IMR-90 (cell line): ENCODE results near the gene RUNX3. TPM values are rescaled to one million over a fixed set of nuclear protein-coding genes. Genes with fewer than 3 reads are reported as not detected.

Experiments
- ATAC-seq: fragments of 200-7000 bp; cut with Tn5 transposase; 2 replicates; pipeline ENCODE4 v1.9.1; 2020; ENCODE audit warnings: low read depth, mild to moderate bottlenecking, moderate library complexity
- BruUV-seq: library from RNA; stranded (reverse); fragments of 400-500 nt; replicated peaks from 2 replicates; lab custom pipeline; 2021; lab: Mats Ljungman, UMichigan
- CTCF ChIA-PET: fragments of 300-600 bp; formaldehyde crosslinking; extraction: SDS; loops from one replicate; lab custom pipeline; 2021; ENCODE audit warnings: antibody characterized with exemption; lab: Yijun Ruan, JAX
- POLR2A ChIA-PET: fragments of 300-600 bp; sonication (Branson Sonifier 250); formaldehyde crosslinking; loops from one replicate; lab custom pipeline; 2022; ENCODE audit warnings: antibody characterized with exemption; ENCODE audit not compliant: unreplicated experiment; lab: Charles Lee
- DNase-seq: peaks from one replicate; pipeline ENCODE4 v3.0.0; 2013
- H2AFZ ChIP-seq: replicated peaks from 2 replicates; pipeline ENCODE3; 2013; ENCODE audit warnings: low read length, mild to moderate bottlenecking; ENCODE audit not compliant: poor library complexity
- H2AK5ac ChIP-seq: 2 replicates; pipeline ENCODE4 v1.6.1; 2013; ENCODE audit warnings: low read depth, low read length, inconsistent platforms
- H2AK9ac ChIP-seq: replicated peaks from 2 replicates; pipeline ENCODE3; 2013; ENCODE audit warnings: mild to moderate bottlenecking, low read depth, low read length, moderate library complexity; ENCODE audit not compliant: poor library complexity
- H2BK120ac ChIP-seq: 2 replicates; pipeline ENCODE4 v1.6.1; 2013; ENCODE audit warnings: low read depth, low read length, inconsistent platforms
- H2BK15ac ChIP-seq: 3 replicates; pipeline ENCODE4 v1.6.1; 2013; ENCODE audit warnings: low read depth, low read length, inconsistent platforms
- H2BK20ac ChIP-seq: 2 replicates; pipeline ENCODE4 v1.6.1; 2013; ENCODE audit warnings: low read depth, mild to moderate bottlenecking, inconsistent platforms, low read length, moderate library complexity
- H2BK5ac ChIP-seq: 2 replicates; pipeline ENCODE4 v1.6.1; 2013; ENCODE audit warnings: mild to moderate bottlenecking, low read depth, low read length, inconsistent platforms; ENCODE audit not compliant: poor library complexity, severe bottlenecking
- H3K14ac ChIP-seq: replicated peaks from 2 replicates; pipeline ENCODE4 v1.6.1; 2013; ENCODE audit warnings: low read depth, low read length, inconsistent platforms
- H3K18ac ChIP-seq: 2 replicates; pipeline ENCODE4 v1.6.1; 2013; ENCODE audit warnings: low read depth, low read length, control low read depth
- H3K23ac ChIP-seq: 2 replicates; pipeline ENCODE4 v1.6.1; 2013; ENCODE audit warnings: low read depth, low read length, inconsistent platforms
- H3K27ac ChIP-seq: 2 replicates; pipeline ENCODE4 v1.5.1; 2013; ENCODE audit warnings: mild to moderate bottlenecking, control low read depth, low read length; ENCODE audit not compliant: insufficient read depth
- H3K27me3 ChIP-seq: 2 replicates; pipeline ENCODE4 v1.6.1; 2013; ENCODE audit warnings: low read length; ENCODE audit not compliant: control insufficient read depth, insufficient read depth
- H3K36me3 ChIP-seq: 2 replicates; pipeline ENCODE4 v1.6.1; 2013; ENCODE audit warnings: low read length, mixed read lengths; ENCODE audit not compliant: control insufficient read depth, insufficient read depth
- H3K4ac ChIP-seq: 2 replicates; pipeline ENCODE4 v1.6.1; 2013; ENCODE audit warnings: low read depth, low read length, inconsistent platforms
- H3K4me1 ChIP-seq: 2 replicates; pipeline ENCODE4 v1.6.1; 2013; ENCODE audit warnings: low read length, mixed read lengths; ENCODE audit not compliant: control insufficient read depth, insufficient read depth
- H3K4me2 ChIP-seq: 2 replicates; pipeline ENCODE4 v1.6.1; 2013; ENCODE audit warnings: low read depth, mild to moderate bottlenecking, control low read depth, low read length, moderate library complexity
- H3K4me3 ChIP-seq: 2 replicates; pipeline ENCODE4 v1.5.1; 2013; ENCODE audit warnings: low read depth, mild to moderate bottlenecking, control low read depth, low read length, moderate library complexity; ENCODE audit not compliant: insufficient read depth
- H3K56ac ChIP-seq: 2 replicates; pipeline ENCODE4 v1.6.1; 2013; ENCODE audit warnings: low read length, inconsistent platforms; ENCODE audit not compliant: insufficient read depth; ENCODE audit errors: extremely low read depth
- H3K79me1 ChIP-seq, 2 experiments: 2 replicates each; pipeline ENCODE4 v1.6.1; 2013; ENCODE audit warnings: low read length in 2 of 2, inconsistent platforms in 1 of 2, low read depth in 1 of 2
- H3K9ac ChIP-seq: 2 replicates; pipeline ENCODE4 v1.6.1; 2013; ENCODE audit warnings: low read depth, low read length, control low read depth
- H3K9me1 ChIP-seq: 2 replicates; pipeline ENCODE4 v1.6.1; 2013; ENCODE audit warnings: low read length, inconsistent platforms; ENCODE audit not compliant: insufficient read depth
- H3K9me3 ChIP-seq: 2 replicates; pipeline ENCODE4 v1.6.1; 2013; ENCODE audit warnings: low read length; ENCODE audit not compliant: control insufficient read depth, insufficient read depth
- H4K20me1 ChIP-seq: 2 replicates; pipeline ENCODE4 v1.6.1; 2013; ENCODE audit warnings: low read length, inconsistent platforms; ENCODE audit not compliant: insufficient read depth
- H4K5ac ChIP-seq: 2 replicates; pipeline ENCODE4 v1.6.1; 2013; ENCODE audit warnings: mild to moderate bottlenecking, low read depth, low read length, control low read depth
- H4K8ac ChIP-seq, 2 experiments: 2 replicates each; pipeline ENCODE4 v1.6.1; 2013; ENCODE audit warnings: low read depth in 2 of 2, low read length in 2 of 2, control low read depth in 1 of 2, inconsistent platforms in 1 of 2
- H4K91ac ChIP-seq: 2 replicates; pipeline ENCODE4 v1.6.1; 2013; ENCODE audit warnings: low read depth, low read length, inconsistent platforms; ENCODE audit not compliant: insufficient read depth
- CTCF ChIP-seq: conservative IDR thresholded peaks from 2 replicates; pipeline ENCODE4 v1.5.1; 2012; ENCODE audit warnings: mild to moderate bottlenecking, low read depth, low read length, improper control_type of control experiment
- FOS ChIP-seq: fragments of 150-350 bp; IDR thresholded peaks from 2 replicates; pipeline ENCODE4 v1.6.1; 2016; ENCODE audit warnings: low read depth, low read length
- MAZ ChIP-seq: IDR thresholded peaks from 2 replicates; pipeline ENCODE4 v1.6.1; 2012; ENCODE audit warnings: low read depth, mild to moderate bottlenecking, low read length, improper control_type of control experiment, moderate library complexity, borderline replicate concordance
- MXI1 ChIP-seq: IDR thresholded peaks from 2 replicates; pipeline ENCODE4 v1.6.1; 2012; ENCODE audit warnings: low read depth, mild to moderate bottlenecking, low read length, moderate library complexity, borderline replicate concordance
- RAD21 ChIP-seq: IDR thresholded peaks from 2 replicates; pipeline ENCODE4 v1.6.1; 2012; ENCODE audit warnings: low read length, improper control_type of control experiment
- RFX5 ChIP-seq: IDR thresholded peaks from 2 replicates; pipeline ENCODE4 v1.8.0; 2012; ENCODE audit warnings: low read depth, mild to moderate bottlenecking, low read length, moderate library complexity
- WGBS, 2 experiments: methylation state at CpG; one replicate each; pipeline versions ENCODE4 v1.1.5 to v1.1.7; 2013; ENCODE audit warnings: missing lambda C conversion rate in 2 of 2; ENCODE audit not compliant: insufficient read length in 1 of 2; ENCODE audit errors: extremely low coverage in 2 of 2; 5-methylcytosine and 5-hydroxymethylcytosine counted together
- dilution Hi-C: fragments of 300-500 bp; cut with HindIII; formaldehyde crosslinking; loops from one replicate; pipeline ENCODE4 v1.14.3; 2018; ENCODE audit warnings: low sequenced_read_pairs; ENCODE audit not compliant: unreplicated experiment
- in situ Hi-C: fragments of 300-500 bp; cut with MboI; formaldehyde crosslinking; loops from 3 replicates; pipeline ENCODE4 v1.14.3; 2019; ENCODE audit warnings: low sequenced_read_pairs, inconsistent platforms, mixed read lengths
- intact Hi-C: fragments of 100-400 bp; cut with micrococcal nuclease; formaldehyde crosslinking; loops from 2 replicates; pipeline ENCODE4 v1.10.0; 2022
- polyA plus RNA-seq, 3 experiments: library from polyadenylated mRNA; depleted of rRNA; stranded (reverse); fragments of >200 nt; gene quantifications; 2 replicates each; pipeline ENCODE4 v1.2.3, GENCODE V29; 2012; ENCODE audit warnings: low replicate concordance in 1 of 3
- total RNA-seq: library from RNA; depleted of rRNA; stranded (reverse); fragments of >200 nt; gene quantifications from 2 replicates; pipeline ENCODE4 v1.2.3, GENCODE V29; 2012

Gene RUNX3
- total and polyA plus RNA-seq, 2 of the 4 experiments (the other 2 are of a cell fraction) = 0.07 TPM; not detected in 1

GRCh38 chr1:24871306-24871901 is 58.7 kb downstream of the RUNX3 start:
- no peak for ATAC-seq
- no TSS peak for BruUV-seq

More at GRCh38 chr1:24871306-24871901, 58.7 kb downstream of the RUNX3 start:
- Histone ChIP-seq H2AK5ac (no peak overlapping the region), H3K23ac (no peak overlapping the region), H2AK9ac (no peak overlapping the region), H2BK20ac (no peak overlapping the region), H3K9ac (no peak overlapping the region), H4K5ac (no peak overlapping the region), H4K8ac (no peak overlapping the region), H2BK15ac (no peak overlapping the region), H3K79me1 (no peaks in the 10 kb centered on the region), H3K27ac (no peak overlapping the region), H2BK120ac (no peak overlapping the region), H3K56ac (no peak overlapping the region), H3K18ac (no peak overlapping the region), H3K9me1 (peaks cover 3% of the 10 kb centered on the region; the same call in 1 of the 2 replicates), H4K20me1 (no peaks in the 10 kb centered on the region), H2BK5ac (no peak overlapping the region), H3K27me3 (peaks cover 57% of the 10 kb centered on the region), H2AFZ (no peak overlapping the region), H3K14ac (no peak overlapping the region), H3K4ac (no peak overlapping the region), H3K9me3 (no peaks in the 10 kb centered on the region), H3K4me3 (no peak overlapping the region), H3K4me2 (no peak overlapping the region), H3K4me1 (no peaks in the 10 kb centered on the region), H4K91ac (no peak overlapping the region), H3K36me3 (no peaks in the 10 kb centered on the region)
- DNase-seq = no peak
- WGBS, 2 experiments = 86% methylated on average over 1 of the region's 11 CpGs; no CpG with 5 or more reads in 1 of the 2 experiments
- CTCF ChIA-PET = no interaction called here
- dilution Hi-C loops (no loop called here), in situ Hi-C loops (no loop called here), intact Hi-C loops (no loop called here)
- POLR2A ChIA-PET = no interaction called here
- TF ChIP-seq CTCF = no peak
- no peak for TF ChIP-seq RAD21
- no peak for TF ChIP-seq FOS
- no peak for TF ChIP-seq MAZ
- no peak for TF ChIP-seq MXI1
- TF ChIP-seq RFX5 = no peak
